Astrocyte (in vitro differentiated cells and primary cell): ENCODE results near the gene NCF4.

ENCODE experiments used
- CTCF ChIP-seq: IDR thresholded peaks from 2 replicates; pipeline ENCODE4 v1.5.1; 2011; ENCODE audit warnings: low read depth, mild to moderate bottlenecking, inconsistent platforms, low read length, moderate library complexity; ENCODE audit not compliant: insufficient read depth
- EZH2 ChIP-seq: IDR thresholded peaks from 2 replicates; pipeline ENCODE4 v1.6.1; 2012; ENCODE audit warnings: mild to moderate bottlenecking, low read length, inconsistent platforms; ENCODE audit not compliant: insufficient read depth

GRCh38 chr22:36867695-36868094, 6.9 kb downstream of the NCF4 start:
- no peak for TF ChIP-seq CTCF
- no peak for TF ChIP-seq EZH2
